ENCODE results near the gene C1QA. TPM values are rescaled to one million over a fixed set of nuclear protein-coding genes. Genes with fewer than 3 reads are reported as not detected.

Gene C1QA
- total and polyA plus RNA-seq, 10 of the 15 experiments (the other 5 are each of a cell fraction or from before 2014, with no cell fraction given) = 0.59 TPM; not detected in 9

GRCh38 chr1:22660716-22661241 is 24.4 kb downstream of the C1QA start:
- no peak for FAIRE-seq
- Histone ChIP-seq H2AFZ (ENCODE audit: control insufficient read depth, low read depth, low read length) (no peak overlapping the region), H3K4me1 (ENCODE audit: control insufficient read depth, insufficient read depth, low read length) (no peaks in the 10 kb centered on the region), H3K4me2 (ENCODE audit: control insufficient read depth, insufficient read depth) (no peak overlapping the region), H3K79me2 (ENCODE audit: control insufficient read depth, insufficient read depth, low read length) (no peaks in the 10 kb centered on the region), H3K9ac (ENCODE audit: control insufficient read depth, insufficient read depth, low read length) (no peak overlapping the region), H3K9me3 (replicated peaks; ENCODE audit: control insufficient read depth, insufficient read depth, low read length) (no peaks in the 10 kb centered on the region), H3K27me3 (replicated peaks in 1 of 2; ENCODE audit: control insufficient read depth in 2 of 2, insufficient read depth in 2 of 2, low read length in 1 of 2) (no peaks in the 10 kb centered on the region; a peak in 2 of 4 replicates), H3K27ac (ENCODE audit: control insufficient read depth, insufficient read depth) (no peak overlapping the region), H4K20me1 (ENCODE audit: control insufficient read depth, insufficient read depth) (no peaks in the 10 kb centered on the region), H3K36me3 (ENCODE audit: control insufficient read depth in 2 of 2, insufficient read depth in 2 of 2, low read length in 1 of 2) (no peaks in the 10 kb centered on the region), H3K4me3 (no peak overlapping the region)
- no TSS peak for BruUV-seq (replicated peaks)
- TF ChIP-seq NFXL1 (IDR thresholded peaks at IDR 0.05; ENCODE audit: borderline replicate concordance) (no peak), E2F8 (IDR thresholded peaks at IDR 0.05; ENCODE audit: low read depth, partially characterized antibody) (no peak), NBN (IDR thresholded peaks at IDR 0.05) (no peak), ZBTB33 (IDR thresholded peaks at IDR 0.05) (no peak), PBX3 (IDR thresholded peaks at IDR 0.05; ENCODE audit: insufficient replicate concordance, low read depth, low read length) (no peak), ZBTB40 (IDR thresholded peaks at IDR 0.05; ENCODE audit: borderline replicate concordance) (no peak), NR2F1 (conservative IDR thresholded peaks at IDR 0.05) (no peak), IKZF2 (IDR thresholded peaks at IDR 0.05) (no peak), NRF1 (conservative IDR thresholded peaks at IDR 0.05; ENCODE audit: low read depth, low read length) (no peak), FOXK2 (IDR thresholded peaks at IDR 0.05) (no peak), EGR1 (IDR thresholded peaks at IDR 0.05; ENCODE audit: borderline replicate concordance in 1 of 2, low read depth in 2 of 2, low read length in 2 of 2) (no peak)
- DNase-seq (ENCODE audit: low read depth, low spot score) = no peak
- ChIA-PET RAD21 (ENCODE audit: unreplicated experiment) (no interaction called here), CTCF (no interaction called here), SMC1A (ENCODE audit: uncharacterized antibody, unreplicated experiment) (no interaction called here), POLR2A (no interaction called here)
- ATAC-seq = no peak
- in situ Hi-C loops (cut with MboI) (no loop called here), intact Hi-C loops (cut with micrococcal nuclease; ENCODE audit: unreplicated experiment) (no loop called here)
- 41% methylated on average over 15 of the region's 19 CpGs for WGBS (ENCODE audit: insufficient coverage, insufficient replicate concordance, low lambda C conversion rate, missing lambda C conversion rate)
